GM18498 (cell line): ENCODE results near the gene LYRM7.
A peak's percentile ranks its signal among the peaks of the same experiment; 100 is the strongest.
"Not testable (repeated sequence)": the region's sequence is repeated elsewhere in the genome, so short reads cannot be mapped to it uniquely, and the experiment has no call there.

ENCODE experiments used
- ATAC-seq: cut with Tn5 transposase; IDR thresholded peaks from one replicate; pipeline ENCODE4 v1.9.1; 2021; ENCODE audit warnings: mild to moderate bottlenecking, moderate library complexity; ENCODE audit not compliant: unreplicated experiment

Gene LYRM7

GRCh38 chr5:131218392-131218791 is 47.6 kb downstream of the LYRM7 start:
- no peak for ATAC-seq

GRCh38 chr5:131220566-131220965 is 49.8 kb downstream of the LYRM7 start:
- no peak for ATAC-seq

DNA sequence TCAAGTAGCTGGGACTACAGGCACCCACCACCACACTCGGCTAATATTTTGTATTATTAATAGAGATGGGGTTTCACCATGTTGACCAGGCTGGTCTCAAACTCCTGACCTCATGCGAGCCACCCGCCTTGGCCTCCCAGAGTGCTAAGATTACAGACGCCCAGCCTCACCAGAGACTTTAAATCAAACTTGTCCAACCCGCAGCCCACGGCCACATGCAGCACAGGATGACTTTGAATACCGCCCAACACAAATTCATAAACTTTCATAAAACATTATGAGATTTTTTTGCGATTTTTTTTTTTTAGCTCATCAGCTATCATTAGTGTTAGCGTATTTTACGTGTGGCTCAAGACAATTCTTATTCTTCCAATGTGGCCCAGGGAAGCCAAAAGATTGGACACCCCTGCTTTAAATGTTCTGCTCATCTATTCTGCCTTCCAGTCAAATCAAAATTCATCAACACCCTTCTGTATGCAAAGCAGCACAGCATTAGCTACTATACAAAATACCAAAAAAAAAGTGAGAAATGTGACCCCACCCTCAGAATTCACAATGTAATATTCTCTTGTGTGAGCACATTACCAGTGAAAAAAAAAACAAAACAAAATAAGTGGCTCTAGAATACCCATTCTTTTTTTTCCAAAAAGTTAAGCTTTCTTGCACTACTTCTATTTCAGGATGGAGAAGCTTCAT is 50.4 kb downstream of the LYRM7 start:
- ATAC-seq, result no peak

DNA sequence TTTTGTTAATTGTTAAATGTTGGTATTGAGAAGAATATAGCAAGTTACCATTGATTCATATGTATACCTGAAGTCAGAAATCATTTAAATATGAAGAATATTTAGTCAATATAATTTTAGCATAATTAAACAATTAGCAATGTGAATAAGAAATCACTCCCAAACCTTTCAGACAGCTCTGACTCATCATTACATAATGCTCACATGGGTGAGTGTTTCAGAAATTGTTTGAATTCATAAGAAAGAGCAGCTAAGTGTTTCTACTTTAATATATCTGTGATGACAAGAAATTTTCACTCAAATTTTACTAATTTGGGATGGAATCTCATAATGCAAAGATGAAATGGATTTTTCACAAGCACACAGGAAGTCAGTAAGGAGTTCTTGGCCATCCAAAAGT is 51.1 kb downstream of the LYRM7 start:
- no peak for ATAC-seq

DNA sequence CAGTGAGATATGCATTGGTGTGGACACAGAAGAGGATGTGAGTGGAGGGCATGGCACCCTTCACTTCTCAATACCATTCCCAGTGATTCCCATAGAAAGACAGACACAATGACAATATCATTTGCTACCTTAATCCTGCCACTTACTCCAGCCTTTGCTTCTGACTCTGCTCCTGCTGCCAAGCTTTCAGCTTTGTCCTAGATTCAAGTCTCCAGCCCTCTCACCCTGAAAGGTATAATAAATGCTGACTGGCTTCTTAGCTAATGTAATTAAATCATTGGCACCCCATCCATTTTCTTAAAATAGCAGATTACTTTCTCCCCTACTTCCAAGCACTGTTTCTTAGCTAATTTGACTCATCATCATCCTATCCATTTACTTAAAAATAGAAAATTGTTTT is 52.0 kb downstream of the LYRM7 start:
- no peak for ATAC-seq

- no peak for ATAC-seq
These were observed 53.1 kb downstream of the LYRM7 start for GRCh38 chr5:131223751-131224386.

GRCh38 chr5:131224387-131225201 is 53.9 kb downstream of the LYRM7 start:
- peak; percentile 80 for ATAC-seq

- ATAC-seq, result no peak
These were observed 54.7 kb downstream of the LYRM7 start for GRCh38 chr5:131225282-131225974.

DNA sequence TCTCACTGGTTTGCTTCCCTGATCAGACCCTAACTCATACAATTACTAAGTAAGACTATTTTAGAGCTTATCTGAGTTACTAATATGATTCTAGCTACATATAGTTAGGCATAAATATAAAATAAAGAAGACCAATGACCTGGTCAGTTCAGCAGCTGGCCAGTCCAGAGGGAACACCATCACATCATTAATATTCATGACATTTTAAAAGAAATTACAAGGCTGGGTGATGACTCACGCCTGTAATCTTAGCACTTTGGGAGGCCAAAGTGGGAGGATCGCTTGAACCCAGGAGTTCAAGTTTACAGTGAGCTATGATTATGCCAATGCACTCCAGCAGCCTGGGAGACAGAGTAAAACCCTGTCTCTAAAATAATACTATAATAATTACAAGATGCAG is 56.2 kb downstream of the LYRM7 start:
- ATAC-seq, result no peak

DNA sequence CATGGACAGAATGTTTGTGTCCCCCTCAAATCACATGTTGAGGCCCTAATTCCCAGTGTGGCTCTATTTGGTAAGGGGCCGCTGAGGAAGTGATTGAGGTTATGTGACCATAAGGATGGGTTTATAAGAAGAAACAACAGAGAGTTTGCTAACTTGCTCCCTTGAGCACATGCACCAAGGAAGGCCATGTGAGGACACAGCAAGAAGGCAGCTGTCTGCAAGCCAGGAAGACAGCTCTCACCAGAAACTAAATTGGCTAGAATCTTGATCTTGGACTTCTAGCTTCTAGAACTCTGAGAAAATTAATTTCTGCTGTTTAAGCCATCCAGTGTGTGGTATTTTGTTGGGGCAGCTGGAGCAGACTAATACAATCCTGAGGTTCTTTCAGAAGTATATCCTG is 57.9 kb downstream of the LYRM7 start:
- ATAC-seq, result no peak

GRCh38 chr5:131229623-131230022 is 58.9 kb downstream of the LYRM7 start:
- ATAC-seq, result no peak

- ATAC-seq, result peak; percentile 68
These were observed 59.7 kb downstream of the LYRM7 start for GRCh38 chr5:131230406-131230805.

- ATAC-seq, result no peak
These were observed 68.9 kb downstream of the LYRM7 start for GRCh38 chr5:131239686-131240085.

DNA sequence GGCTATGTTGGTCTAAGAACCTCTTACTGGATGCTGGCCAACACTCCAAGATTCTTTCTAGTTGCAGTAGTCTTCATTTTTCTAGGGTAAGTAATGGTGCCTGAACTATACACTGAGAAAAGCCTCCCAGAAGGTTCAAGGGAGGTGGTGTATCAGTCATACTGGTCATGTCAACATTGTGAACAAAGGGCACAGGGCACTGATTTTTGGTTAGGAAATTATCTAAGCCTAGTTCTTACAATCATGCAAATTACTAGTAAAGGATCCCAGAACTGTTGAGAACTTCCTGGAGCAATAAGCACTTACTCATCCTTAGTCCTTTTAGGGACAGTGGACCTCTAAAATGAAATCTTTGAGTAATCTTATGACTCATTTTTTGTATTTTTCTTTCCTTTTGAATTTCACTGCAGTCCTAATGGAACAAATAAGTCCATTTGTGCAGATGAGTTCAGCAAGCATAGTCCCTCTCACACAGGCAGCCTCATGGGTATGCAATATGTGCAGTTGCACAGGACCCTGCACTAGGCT is 72.0 kb downstream of the LYRM7 start:
- no peak for ATAC-seq

DNA sequence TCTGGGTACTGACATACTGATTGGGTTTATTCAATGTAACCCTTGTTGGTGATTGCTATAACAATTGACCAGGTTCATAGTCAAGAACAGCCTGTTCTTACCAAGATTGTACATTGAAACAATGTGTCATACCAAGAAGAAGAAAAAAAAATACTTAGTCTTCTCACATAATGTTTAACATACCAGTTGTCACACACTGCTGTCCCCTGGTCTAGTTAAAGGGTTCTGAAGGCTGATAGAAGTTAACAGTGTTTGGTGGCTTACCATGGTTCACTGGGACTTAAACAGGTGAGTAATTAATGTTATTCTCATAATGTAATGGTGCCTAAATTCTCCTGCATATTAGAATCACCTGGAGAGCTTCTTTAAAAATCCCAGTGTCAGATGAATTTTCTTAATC is 74.6 kb downstream of the LYRM7 start:
- ATAC-seq, result no peak

DNA sequence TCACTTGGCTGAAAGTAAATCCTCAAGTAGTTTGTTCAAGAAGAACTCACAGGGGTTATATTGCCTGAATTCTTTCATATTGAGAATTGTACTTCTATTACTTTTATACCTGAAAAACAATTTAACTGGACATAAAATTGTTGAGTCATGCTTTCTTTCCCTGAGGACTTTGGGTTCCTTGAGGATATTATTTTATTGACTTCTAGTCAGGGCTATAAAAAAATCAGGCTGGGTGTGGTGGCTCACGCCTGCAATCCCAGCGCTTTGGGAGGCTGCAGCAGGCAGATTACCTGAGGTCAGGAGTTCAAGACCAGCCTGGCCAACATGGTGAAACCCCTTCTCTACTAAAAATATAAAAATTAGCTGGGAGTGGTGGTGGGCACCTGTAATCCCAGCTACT is 75.2 kb downstream of the LYRM7 start:
- ATAC-seq, result no peak

GRCh38 chr5:131246504-131246903 is 75.8 kb downstream of the LYRM7 start:
- ATAC-seq, result no peak

GRCh38 chr5:131250751-131251475 is 80.2 kb downstream of the LYRM7 start:
- peak; percentile 31 for ATAC-seq

- peak; percentile 85 for ATAC-seq
These were observed 82.1 kb downstream of the LYRM7 start for GRCh38 chr5:131252824-131253171.

DNA sequence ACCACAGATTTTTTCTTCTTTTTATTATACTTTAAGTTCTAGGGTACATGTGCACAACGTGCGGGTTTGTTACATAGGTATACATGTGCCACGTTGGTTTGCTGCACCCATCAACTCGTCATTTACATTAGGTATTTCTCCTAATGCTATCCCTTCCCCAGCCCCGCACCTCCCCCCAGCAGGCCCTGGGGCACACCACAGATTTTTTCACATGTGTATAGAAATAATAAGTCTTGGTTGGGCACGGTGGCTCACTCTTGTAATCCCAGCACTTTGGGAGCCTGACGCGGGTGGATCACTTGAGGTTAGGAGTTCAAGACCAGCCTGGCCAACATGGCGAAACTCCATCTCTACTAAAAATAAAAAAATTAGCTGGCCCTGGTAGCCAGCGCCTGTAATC is 83.3 kb downstream of the LYRM7 start:
- not testable (repeated sequence) for ATAC-seq

- no peak for ATAC-seq
These were observed 84.0 kb downstream of the LYRM7 start for GRCh38 chr5:131254741-131255140.
